ENCODE results near the gene CAPNS2.

DNA sequence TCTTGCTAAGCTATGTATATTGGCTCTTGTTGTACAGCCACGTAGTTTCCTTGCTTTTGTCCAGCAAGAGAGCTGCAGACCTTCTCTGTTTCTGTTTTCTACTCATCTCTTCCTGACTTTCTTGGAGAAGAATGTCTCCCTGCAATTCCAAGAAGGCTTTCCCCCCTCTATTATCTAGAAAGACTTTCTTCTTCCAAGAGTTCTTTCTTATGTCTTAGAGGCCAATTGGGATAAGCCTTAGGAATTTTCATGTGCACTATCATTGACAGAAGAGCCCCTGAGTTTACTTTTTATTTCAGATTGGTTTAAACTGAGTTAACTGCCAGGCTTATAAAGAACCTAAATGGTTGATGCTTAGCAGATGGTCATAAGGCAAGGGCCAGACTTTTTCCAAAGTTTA lies 9.0 kb downstream of the CAPNS2 start:
- TF ChIP-seq, protein P1, sequence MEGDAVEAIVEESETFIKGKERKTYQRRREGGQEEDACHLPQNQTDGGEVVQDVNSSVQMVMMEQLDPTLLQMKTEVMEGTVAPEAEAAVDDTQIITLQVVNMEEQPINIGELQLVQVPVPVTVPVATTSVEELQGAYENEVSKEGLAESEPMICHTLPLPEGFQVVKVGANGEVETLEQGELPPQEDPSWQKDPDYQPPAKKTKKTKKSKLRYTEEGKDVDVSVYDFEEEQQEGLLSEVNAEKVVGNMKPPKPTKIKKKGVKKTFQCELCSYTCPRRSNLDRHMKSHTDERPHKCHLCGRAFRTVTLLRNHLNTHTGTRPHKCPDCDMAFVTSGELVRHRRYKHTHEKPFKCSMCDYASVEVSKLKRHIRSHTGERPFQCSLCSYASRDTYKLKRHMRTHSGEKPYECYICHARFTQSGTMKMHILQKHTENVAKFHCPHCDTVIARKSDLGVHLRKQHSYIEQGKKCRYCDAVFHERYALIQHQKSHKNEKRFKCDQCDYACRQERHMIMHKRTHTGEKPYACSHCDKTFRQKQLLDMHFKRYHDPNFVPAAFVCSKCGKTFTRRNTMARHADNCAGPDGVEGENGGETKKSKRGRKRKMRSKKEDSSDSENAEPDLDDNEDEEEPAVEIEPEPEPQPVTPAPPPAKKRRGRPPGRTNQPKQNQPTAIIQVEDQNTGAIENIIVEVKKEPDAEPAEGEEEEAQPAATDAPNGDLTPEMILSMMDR (IDR thresholded peaks at IDR 0.05; ENCODE audit: insufficient read depth, low read length), result no peak
- TF ChIP-seq, protein P2, sequence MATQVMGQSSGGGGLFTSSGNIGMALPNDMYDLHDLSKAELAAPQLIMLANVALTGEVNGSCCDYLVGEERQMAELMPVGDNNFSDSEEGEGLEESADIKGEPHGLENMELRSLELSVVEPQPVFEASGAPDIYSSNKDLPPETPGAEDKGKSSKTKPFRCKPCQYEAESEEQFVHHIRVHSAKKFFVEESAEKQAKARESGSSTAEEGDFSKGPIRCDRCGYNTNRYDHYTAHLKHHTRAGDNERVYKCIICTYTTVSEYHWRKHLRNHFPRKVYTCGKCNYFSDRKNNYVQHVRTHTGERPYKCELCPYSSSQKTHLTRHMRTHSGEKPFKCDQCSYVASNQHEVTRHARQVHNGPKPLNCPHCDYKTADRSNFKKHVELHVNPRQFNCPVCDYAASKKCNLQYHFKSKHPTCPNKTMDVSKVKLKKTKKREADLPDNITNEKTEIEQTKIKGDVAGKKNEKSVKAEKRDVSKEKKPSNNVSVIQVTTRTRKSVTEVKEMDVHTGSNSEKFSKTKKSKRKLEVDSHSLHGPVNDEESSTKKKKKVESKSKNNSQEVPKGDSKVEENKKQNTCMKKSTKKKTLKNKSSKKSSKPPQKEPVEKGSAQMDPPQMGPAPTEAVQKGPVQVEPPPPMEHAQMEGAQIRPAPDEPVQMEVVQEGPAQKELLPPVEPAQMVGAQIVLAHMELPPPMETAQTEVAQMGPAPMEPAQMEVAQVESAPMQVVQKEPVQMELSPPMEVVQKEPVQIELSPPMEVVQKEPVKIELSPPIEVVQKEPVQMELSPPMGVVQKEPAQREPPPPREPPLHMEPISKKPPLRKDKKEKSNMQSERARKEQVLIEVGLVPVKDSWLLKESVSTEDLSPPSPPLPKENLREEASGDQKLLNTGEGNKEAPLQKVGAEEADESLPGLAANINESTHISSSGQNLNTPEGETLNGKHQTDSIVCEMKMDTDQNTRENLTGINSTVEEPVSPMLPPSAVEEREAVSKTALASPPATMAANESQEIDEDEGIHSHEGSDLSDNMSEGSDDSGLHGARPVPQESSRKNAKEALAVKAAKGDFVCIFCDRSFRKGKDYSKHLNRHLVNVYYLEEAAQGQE (IDR thresholded peaks at IDR 0.05; ENCODE audit: insufficient replicate concordance, low read depth), result no peak
- TF ChIP-seq GABPA (IDR thresholded peaks at IDR 0.05; ENCODE audit: low read depth), result no peak
